Parathyroid adenoma (tissue), 2 donors: ENCODE results near the gene PCSK5.

Experiments used
- H2AFZ ChIP-seq: fragments of 300-600 bp; sonication (generic); one replicate; pipeline ENCODE4 v1.7.0; 2017; ENCODE audit warnings: antibody characterized with exemption, mild to moderate bottlenecking
- H3K27ac ChIP-seq: fragments of 300-600 bp; sonication (generic); one replicate; pipeline ENCODE4 v1.7.0; 2017
- H3K27me3 ChIP-seq: fragments of 300-600 bp; sonication (generic); one replicate; pipeline ENCODE4 v1.7.0; 2017; ENCODE audit warnings: low read length; ENCODE audit not compliant: control insufficient read depth, insufficient read depth
- H3K36me3 ChIP-seq: fragments of 300-600 bp; sonication (generic); one replicate; pipeline ENCODE4 v1.7.0; 2017; ENCODE audit warnings: low read length; ENCODE audit not compliant: control insufficient read depth, insufficient read depth
- H3K4me1 ChIP-seq: fragments of 300-600 bp; sonication (generic); one replicate; pipeline ENCODE4 v1.7.0; 2017; ENCODE audit warnings: control low read depth
- H3K4me2 ChIP-seq: fragments of 300-600 bp; sonication (generic); one replicate; pipeline ENCODE4 v1.7.0; 2017; ENCODE audit warnings: low read length
- H3K4me3 ChIP-seq: fragments of 300-600 bp; sonication (generic); one replicate; pipeline ENCODE4 v1.7.0; 2017; ENCODE audit warnings: low read depth, low read length
- H3K79me2 ChIP-seq: fragments of 300-600 bp; sonication (generic); one replicate; pipeline ENCODE4 v1.7.0; 2017; ENCODE audit warnings: control low read depth
- H3K9ac ChIP-seq: fragments of 300-600 bp; sonication (generic); one replicate; pipeline ENCODE4 v1.7.0; 2017; ENCODE audit warnings: mild to moderate bottlenecking
- H3K9me3 ChIP-seq: fragments of 300-600 bp; sonication (generic); one replicate; pipeline ENCODE4 v1.7.0; 2017; ENCODE audit warnings: low read length; ENCODE audit not compliant: control insufficient read depth
- CTCF ChIP-seq: fragments of 300-600 bp; sonication (generic); IDR thresholded peaks from one replicate; pipeline ENCODE4 v1.7.0; 2017; ENCODE audit warnings: antibody characterized with exemption, mild to moderate bottlenecking
- donor health status: primary hyperparathyroidism.

Gene PCSK5

DNA sequence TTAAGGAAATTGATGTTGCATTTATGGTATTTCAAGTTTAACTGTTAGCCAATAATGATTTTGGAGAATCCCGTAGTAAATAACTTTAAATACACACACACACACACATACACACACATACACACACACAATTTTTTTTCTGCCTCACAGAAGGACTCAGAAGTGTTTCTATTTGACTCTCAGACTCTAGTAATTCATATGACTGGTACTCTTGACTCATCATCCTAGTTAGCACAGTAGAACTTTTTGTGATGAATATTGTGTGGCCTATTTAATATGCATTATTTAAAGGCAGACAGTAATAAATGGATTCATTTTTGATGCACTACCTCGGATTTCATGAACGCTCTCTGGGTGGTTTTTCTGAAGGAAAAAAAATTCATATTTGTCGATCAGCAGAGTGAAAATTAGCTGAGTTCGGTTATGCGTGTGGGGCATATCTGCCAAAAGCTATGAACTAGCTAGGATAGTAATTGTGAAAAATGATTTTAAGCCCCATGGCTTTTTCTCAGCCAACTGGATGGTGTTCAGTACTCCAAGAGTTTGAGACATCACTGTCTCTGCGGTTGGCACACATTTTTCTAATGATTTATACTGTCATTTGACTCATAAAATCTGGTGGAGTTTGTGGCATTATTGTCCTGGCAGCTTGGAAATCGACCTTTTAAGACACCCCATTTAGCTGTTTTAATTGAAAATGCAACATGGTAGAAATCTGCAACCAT, 102.2 kb downstream of the PCSK5 start:
- Histone ChIP-seq H3K36me3 (no peaks in the 10 kb centered on the region), H3K27me3 (no peaks in the 10 kb centered on the region), H3K79me2 (no peaks in the 10 kb centered on the region), H3K4me2 (no peak overlapping the region), H2AFZ (no peak overlapping the region), H3K9ac (no peak overlapping the region), H3K4me1 (peaks cover 2% of the 10 kb centered on the region), H3K27ac (no peak overlapping the region), H3K9me3 (no peaks in the 10 kb centered on the region), H3K4me3 (no peak overlapping the region)
- TF ChIP-seq CTCF: no peak

- no peaks in the 10 kb centered on the region for H3K9me3 ChIP-seq
- H3K4me1 ChIP-seq: peaks cover 2% of the 10 kb centered on the region
- H3K27ac ChIP-seq: no peak overlapping the region
- H3K9ac ChIP-seq: no peak overlapping the region
- no peaks in the 10 kb centered on the region for H3K27me3 ChIP-seq
- H2AFZ ChIP-seq: no peak overlapping the region
- H3K4me3 ChIP-seq: no peak overlapping the region
- no peaks in the 10 kb centered on the region for H3K79me2 ChIP-seq
- H3K36me3 ChIP-seq: no peaks in the 10 kb centered on the region
- no peak for TF ChIP-seq CTCF
- H3K4me2 ChIP-seq: no peak overlapping the region
Measured at GRCh38 chr9:75993434-75993833, 103.0 kb downstream of the PCSK5 start.

- Histone ChIP-seq H3K4me1 (peaks cover 2% of the 10 kb centered on the region), H3K4me2 (no peak overlapping the region), H3K79me2 (no peaks in the 10 kb centered on the region), H3K27me3 (no peaks in the 10 kb centered on the region), H2AFZ (no peak overlapping the region), H3K4me3 (no peak overlapping the region), H3K9me3 (no peaks in the 10 kb centered on the region), H3K27ac (no peak overlapping the region), H3K36me3 (no peaks in the 10 kb centered on the region), H3K9ac (no peak overlapping the region)
- TF ChIP-seq CTCF: no peak
Measured at GRCh38 chr9:75995066-75995465, 104.6 kb downstream of the PCSK5 start.

- peaks cover 2% of the 10 kb centered on the region for H3K4me1 ChIP-seq
- no peak overlapping the region for H3K27ac ChIP-seq
- H3K9ac ChIP-seq: no peak overlapping the region
- H3K4me3 ChIP-seq: no peak overlapping the region
- TF ChIP-seq CTCF: no peak
- H3K36me3 ChIP-seq: no peaks in the 10 kb centered on the region
- H3K27me3 ChIP-seq: no peaks in the 10 kb centered on the region
- no peaks in the 10 kb centered on the region for H3K79me2 ChIP-seq
- no peak overlapping the region for H2AFZ ChIP-seq
- H3K9me3 ChIP-seq: no peaks in the 10 kb centered on the region
- H3K4me2 ChIP-seq: no peak overlapping the region
Measured at GRCh38 chr9:75996726-75997125, 106.3 kb downstream of the PCSK5 start.

GRCh38 chr9:75997206-75997605, 106.7 kb downstream of the PCSK5 start:
- no peaks in the 10 kb centered on the region for H3K79me2 ChIP-seq
- no peak overlapping the region for H3K4me3 ChIP-seq
- peaks cover 2% of the 10 kb centered on the region for H3K4me1 ChIP-seq
- no peak overlapping the region for H2AFZ ChIP-seq
- TF ChIP-seq CTCF: no peak
- H3K27me3 ChIP-seq: no peaks in the 10 kb centered on the region
- H3K9ac ChIP-seq: no peak overlapping the region
- H3K36me3 ChIP-seq: no peaks in the 10 kb centered on the region
- no peak overlapping the region for H3K4me2 ChIP-seq
- H3K27ac ChIP-seq: no peak overlapping the region
- no peaks in the 10 kb centered on the region for H3K9me3 ChIP-seq
